Mesendoderm (in vitro differentiated cells): Measurements from ENCODE around the gene POMGNT2.

Source experiments
- DNase-seq: peaks from one replicate; pipeline ENCODE4 v3.0.0; 2013
- H2AK5ac ChIP-seq: 2 replicates; pipeline ENCODE4 v1.6.1; 2013; ENCODE audit warnings: low read length, inconsistent platforms
- H2BK120ac ChIP-seq: 2 replicates; pipeline ENCODE4 v1.6.1; 2013; ENCODE audit warnings: low read depth, mild to moderate bottlenecking, low read length, moderate library complexity, mixed read lengths
- H2BK15ac ChIP-seq: replicated peaks from 2 replicates; pipeline ENCODE4 v1.6.1; 2013; ENCODE audit warnings: low read depth, mild to moderate bottlenecking, moderate library complexity
- H2BK5ac ChIP-seq: 2 replicates; pipeline ENCODE4 v1.6.1; 2013; ENCODE audit warnings: low read length, inconsistent platforms
- H3K18ac ChIP-seq: 2 replicates; pipeline ENCODE4 v1.6.1; 2013; ENCODE audit warnings: mild to moderate bottlenecking, low read length, mixed read lengths
- H3K23ac ChIP-seq: one replicate; pipeline ENCODE4 v1.6.1; 2013; ENCODE audit warnings: low read length
- H3K27ac ChIP-seq: 2 replicates; pipeline ENCODE4 v1.5.1; 2013; ENCODE audit warnings: low read depth, mild to moderate bottlenecking, inconsistent platforms, low read length, moderate library complexity
- H3K27me3 ChIP-seq: 2 replicates; pipeline ENCODE4 v1.6.1; 2013; ENCODE audit warnings: low read length, control low read depth, mild to moderate bottlenecking, inconsistent platforms; ENCODE audit not compliant: insufficient read depth, poor library complexity
- H3K36me3 ChIP-seq: 2 replicates; pipeline ENCODE4 v1.6.1; 2013; ENCODE audit warnings: low read length, inconsistent platforms; ENCODE audit not compliant: control insufficient read depth, insufficient read depth
- H3K4ac ChIP-seq: one replicate; pipeline ENCODE4 v1.6.1; 2013; ENCODE audit warnings: low read depth, mild to moderate bottlenecking, low read length, moderate library complexity
- H3K4me1 ChIP-seq: 2 replicates; pipeline ENCODE4 v1.6.1; 2013; ENCODE audit warnings: low read depth, low read length, inconsistent platforms; ENCODE audit not compliant: control insufficient read depth
- H3K4me2 ChIP-seq: 2 replicates; pipeline ENCODE4 v1.6.1; 2013; ENCODE audit warnings: low read length
- H3K4me3 ChIP-seq: 2 replicates; pipeline ENCODE4 v1.5.1; 2013; ENCODE audit warnings: mild to moderate bottlenecking, low read length
- H3K56ac ChIP-seq: one replicate; pipeline ENCODE4 v1.6.1; 2013; ENCODE audit warnings: low read length
- H3K79me1 ChIP-seq: 2 replicates; pipeline ENCODE4 v1.6.1; 2013; ENCODE audit warnings: low read length, inconsistent platforms
- H3K79me2 ChIP-seq: 2 replicates; pipeline ENCODE4 v1.6.1; 2013; ENCODE audit warnings: mild to moderate bottlenecking, low read length; ENCODE audit not compliant: control insufficient read depth, insufficient read depth
- H3K9ac ChIP-seq: 2 replicates; pipeline ENCODE4 v1.6.1; 2013; ENCODE audit warnings: low read length, inconsistent platforms
- H4K5ac ChIP-seq: one replicate; pipeline ENCODE4 v1.6.1; 2013; ENCODE audit warnings: low read length
- H4K8ac ChIP-seq: one replicate; pipeline ENCODE4 v1.6.1; 2013; ENCODE audit warnings: low read depth, mild to moderate bottlenecking, control low read depth, low read length, moderate library complexity
- WGBS: extraction: QIAGEN DNeasy Blood & Tissue Kit; methylation state at CpG from one replicate; pipeline ENCODE4 v1.1.7; 2013; ENCODE audit warnings: low lambda C conversion rate, missing lambda C conversion rate; ENCODE audit not compliant: insufficient coverage; ENCODE audit errors: extremely low coverage; 5-methylcytosine and 5-hydroxymethylcytosine counted together

POMGNT2 gene

GRCh38 chr3:43098761-43099160, 7.1 kb downstream of the POMGNT2 start:
- WGBS: no CpG with 5 or more reads among the region's 8 CpGs
- H3K23ac ChIP-seq: no peak overlapping the region
- no peak overlapping the region for H2BK5ac ChIP-seq
- H3K4me3 ChIP-seq: no peak overlapping the region
- no peak overlapping the region for H3K4me2 ChIP-seq
- no peak overlapping the region for H2AK5ac ChIP-seq
- H2BK120ac ChIP-seq: no peak overlapping the region
- no peak overlapping the region for H2BK15ac ChIP-seq
- no peak overlapping the region for H3K4ac ChIP-seq
- H3K79me2 ChIP-seq: no peaks in the 10 kb centered on the region
- H3K27ac ChIP-seq: no peak overlapping the region
- no peak overlapping the region for H4K5ac ChIP-seq
- H3K18ac ChIP-seq: no peak overlapping the region
- DNase-seq: no peak
- H3K56ac ChIP-seq: no peak overlapping the region
- no peaks in the 10 kb centered on the region for H3K4me1 ChIP-seq
- H4K8ac ChIP-seq: no peak overlapping the region
- H3K36me3 ChIP-seq: no peaks in the 10 kb centered on the region
- H3K27me3 ChIP-seq: no peaks in the 10 kb centered on the region
- no peak overlapping the region for H3K9ac ChIP-seq
- no peaks in the 10 kb centered on the region for H3K79me1 ChIP-seq

GRCh38 chr3:43097400-43098080, 8.3 kb downstream of the POMGNT2 start:
- no peak overlapping the region for H3K4me3 ChIP-seq
- no peak overlapping the region for H3K27ac ChIP-seq
- no peaks in the 10 kb centered on the region for H3K79me2 ChIP-seq
- H2BK120ac ChIP-seq: no peak overlapping the region
- H2BK5ac ChIP-seq: no peak overlapping the region
- no peak overlapping the region for H4K5ac ChIP-seq
- no CpG with 5 or more reads among the region's 5 CpGs for WGBS
- no peaks in the 10 kb centered on the region for H3K36me3 ChIP-seq
- no peaks in the 10 kb centered on the region for H3K27me3 ChIP-seq
- H2AK5ac ChIP-seq: no peak overlapping the region
- H3K18ac ChIP-seq: no peak overlapping the region
- no peak overlapping the region for H3K4ac ChIP-seq
- H3K56ac ChIP-seq: no peak overlapping the region
- no peak overlapping the region for H3K4me2 ChIP-seq
- H3K4me1 ChIP-seq: no peaks in the 10 kb centered on the region
- no peak overlapping the region for H4K8ac ChIP-seq
- DNase-seq: no peak
- no peak overlapping the region for H3K23ac ChIP-seq
- no peak overlapping the region for H2BK15ac ChIP-seq
- H3K9ac ChIP-seq: no peak overlapping the region
- no peaks in the 10 kb centered on the region for H3K79me1 ChIP-seq

GRCh38 chr3:43096761-43097160, 9.1 kb downstream of the POMGNT2 start:
- H3K36me3 ChIP-seq: no peaks in the 10 kb centered on the region
- no peak overlapping the region for H3K9ac ChIP-seq
- no peak overlapping the region for H3K18ac ChIP-seq
- H3K4me1 ChIP-seq: no peaks in the 10 kb centered on the region
- no peak overlapping the region for H2BK120ac ChIP-seq
- DNase-seq: no peak
- no peak overlapping the region for H2BK5ac ChIP-seq
- no peak overlapping the region for H3K23ac ChIP-seq
- H3K56ac ChIP-seq: no peak overlapping the region
- no peak overlapping the region for H3K4me3 ChIP-seq
- WGBS: no CpG with 5 or more reads among the region's 3 CpGs
- H3K4me2 ChIP-seq: no peak overlapping the region
- no peaks in the 10 kb centered on the region for H3K79me2 ChIP-seq
- H4K8ac ChIP-seq: no peak overlapping the region
- H3K4ac ChIP-seq: no peak overlapping the region
- H2BK15ac ChIP-seq: no peak overlapping the region
- H3K27me3 ChIP-seq: no peaks in the 10 kb centered on the region
- H3K27ac ChIP-seq: no peak overlapping the region
- no peak overlapping the region for H4K5ac ChIP-seq
- H3K79me1 ChIP-seq: no peaks in the 10 kb centered on the region
- H2AK5ac ChIP-seq: no peak overlapping the region

- WGBS: no CpG with 5 or more reads among the region's 5 CpGs
- Histone ChIP-seq H2BK15ac (no peak overlapping the region), H4K5ac (no peak overlapping the region), H3K36me3 (no peaks in the 10 kb centered on the region), H3K56ac (no peak overlapping the region), H2BK120ac (no peak overlapping the region), H3K9ac (no peak overlapping the region), H3K23ac (no peak overlapping the region), H3K79me2 (no peaks in the 10 kb centered on the region), H3K4me3 (no peak overlapping the region), H2AK5ac (no peak overlapping the region), H3K27ac (no peak overlapping the region), H4K8ac (no peak overlapping the region), H3K79me1 (no peaks in the 10 kb centered on the region), H3K4me1 (no peaks in the 10 kb centered on the region), H3K27me3 (no peaks in the 10 kb centered on the region), H2BK5ac (no peak overlapping the region), H3K18ac (no peak overlapping the region), H3K4me2 (no peak overlapping the region), H3K4ac (no peak overlapping the region)
- DNase-seq: no peak
Measured at GRCh38 chr3:43095370-43095769, 10.5 kb downstream of the POMGNT2 start.

GRCh38 chr3:43094851-43095250, 11.0 kb downstream of the POMGNT2 start:
- Histone ChIP-seq H3K9ac (no peak overlapping the region), H2BK5ac (no peak overlapping the region), H3K18ac (no peak overlapping the region), H2AK5ac (no peak overlapping the region), H3K4me2 (no peak overlapping the region), H3K4me1 (no peaks in the 10 kb centered on the region), H4K5ac (no peak overlapping the region), H3K79me1 (no peaks in the 10 kb centered on the region), H3K4me3 (no peak overlapping the region), H3K23ac (no peak overlapping the region), H3K27me3 (no peaks in the 10 kb centered on the region), H3K56ac (no peak overlapping the region), H3K27ac (no peak overlapping the region), H4K8ac (no peak overlapping the region), H2BK120ac (no peak overlapping the region), H2BK15ac (no peak overlapping the region), H3K4ac (no peak overlapping the region), H3K79me2 (no peaks in the 10 kb centered on the region), H3K36me3 (no peaks in the 10 kb centered on the region)
- WGBS: no CpG with 5 or more reads among the region's 4 CpGs
- no peak for DNase-seq

GRCh38 chr3:43094381-43094780, 11.5 kb downstream of the POMGNT2 start:
- no peak overlapping the region for H3K18ac ChIP-seq
- H3K4ac ChIP-seq: no peak overlapping the region
- no peak overlapping the region for H2BK15ac ChIP-seq
- H3K4me3 ChIP-seq: no peak overlapping the region
- H3K4me1 ChIP-seq: no peaks in the 10 kb centered on the region
- H3K4me2 ChIP-seq: no peak overlapping the region
- H3K56ac ChIP-seq: no peak overlapping the region
- H3K79me2 ChIP-seq: no peaks in the 10 kb centered on the region
- no peak overlapping the region for H4K8ac ChIP-seq
- no peak overlapping the region for H4K5ac ChIP-seq
- no peak overlapping the region for H3K27ac ChIP-seq
- DNase-seq: no peak
- no peak overlapping the region for H3K23ac ChIP-seq
- no peak overlapping the region for H3K9ac ChIP-seq
- H3K27me3 ChIP-seq: no peaks in the 10 kb centered on the region
- H3K79me1 ChIP-seq: no peaks in the 10 kb centered on the region
- no peak overlapping the region for H2BK5ac ChIP-seq
- H3K36me3 ChIP-seq: no peaks in the 10 kb centered on the region
- H2AK5ac ChIP-seq: no peak overlapping the region
- no CpG with 5 or more reads among the region's 2 CpGs for WGBS
- H2BK120ac ChIP-seq: no peak overlapping the region
